Measurements from ENCODE around the gene VASP.

GRCh38 chr19:45489216-45489855 lies 17.9 kb upstream of the VASP start:
- no peak for TF ChIP-seq CTCF (IDR thresholded peaks at IDR 0.05)
- TF ChIP-seq POLR2A (IDR thresholded peaks at IDR 0.05), result no peak

All from right lobe of liver (tissue), 4 donors.